HepG2 (cell line): ENCODE results near the gene THUMPD1. TPM values are rescaled to one million over a fixed set of nuclear protein-coding genes. Genes with fewer than 3 reads are reported as not detected.

Experiments used
- CHD4 ChIP-seq: fragments of 200-600 bp; sonication (generic); IDR thresholded peaks from 2 replicates; pipeline ENCODE4 v1.7.0; 2017; ENCODE audit warnings: mild to moderate bottlenecking, low read length, borderline replicate concordance
- FOXK1 ChIP-seq: sonication (generic); formaldehyde crosslinking; IDR thresholded peaks from 2 replicates; pipeline ENCODE4 v1.4.0; 2020; ENCODE audit warnings: low read depth, missing genetic modification reagents, borderline replicate concordance
- IKZF5 ChIP-seq: IDR thresholded peaks from 2 replicates; pipeline ENCODE4 v1.6.1; 2018; ENCODE audit warnings: missing genetic modification reagents, mild to moderate bottlenecking, missing compliant biosample characterization
- KLF12 ChIP-seq: sonication (generic); formaldehyde crosslinking; IDR thresholded peaks from 2 replicates; pipeline ENCODE4 v1.4.0; 2020; ENCODE audit warnings: missing genetic modification reagents, borderline replicate concordance
- MAF1 ChIP-seq: sonication (generic); formaldehyde crosslinking; IDR thresholded peaks from 2 replicates; pipeline ENCODE4 v1.5.0; 2020; ENCODE audit warnings: missing genetic modification reagents, borderline replicate concordance
- MTA1 ChIP-seq: sonication (generic); formaldehyde crosslinking; IDR thresholded peaks from 2 replicates; pipeline ENCODE4 v1.4.0; 2020; ENCODE audit warnings: missing genetic modification reagents, mild to moderate bottlenecking, borderline replicate concordance
- MYC ChIP-seq: sonication (generic); formaldehyde crosslinking; IDR thresholded peaks from 2 replicates; pipeline ENCODE4 v1.9.0; 2021; ENCODE audit warnings: missing genetic modification reagents, borderline replicate concordance
- NFKB2 ChIP-seq: sonication (generic); formaldehyde crosslinking; IDR thresholded peaks from 2 replicates; pipeline ENCODE4 v1.4.0; 2020; ENCODE audit warnings: missing genetic modification reagents, borderline replicate concordance
- NFKBIZ ChIP-seq: IDR thresholded peaks from 2 replicates; pipeline ENCODE4 v1.6.1; 2018; ENCODE audit warnings: missing genetic modification reagents, missing compliant biosample characterization
- PCBP1 ChIP-seq: fragments of 200-400 bp; formaldehyde crosslinking; IDR thresholded peaks from 2 replicates; pipeline ENCODE4 v1.6.1; 2017; ENCODE audit warnings: mild to moderate bottlenecking, low read depth, low read length, borderline replicate concordance
- SMARCC2 ChIP-seq: fragments of 450-650 bp; IDR thresholded peaks from 2 replicates; pipeline ENCODE4 v1.6.1; 2017; ENCODE audit warnings: antibody characterized with exemption, mild to moderate bottlenecking
- SNAPC5 ChIP-seq: sonication (generic); formaldehyde crosslinking; IDR thresholded peaks from 2 replicates; pipeline ENCODE4 v1.8.1; 2023; ENCODE audit warnings: mild to moderate bottlenecking, missing genetic modification reagents, borderline replicate concordance
- SRY ChIP-seq: sonication (generic); formaldehyde crosslinking; IDR thresholded peaks from 2 replicates; pipeline ENCODE4 v1.8.0; 2022; ENCODE audit warnings: mild to moderate bottlenecking, missing genetic modification reagents
- TARDBP ChIP-seq: sonication (generic); formaldehyde crosslinking; IDR thresholded peaks from 2 replicates; pipeline ENCODE4 v1.8.0; 2022; ENCODE audit warnings: mild to moderate bottlenecking, missing genetic modification reagents
- WIZ ChIP-seq: sonication (generic); formaldehyde crosslinking; IDR thresholded peaks from 2 replicates; pipeline ENCODE4 v1.5.1; 2020; ENCODE audit warnings: mild to moderate bottlenecking, missing genetic modification reagents
- ZNF317 ChIP-seq: sonication (generic); formaldehyde crosslinking; IDR thresholded peaks from 2 replicates; pipeline ENCODE4 v1.5.0; 2020; ENCODE audit warnings: mild to moderate bottlenecking, missing genetic modification reagents
- ZNF337 ChIP-seq: sonication (generic); formaldehyde crosslinking; IDR thresholded peaks from 2 replicates; pipeline ENCODE4 v1.5.1; 2020; ENCODE audit warnings: missing genetic modification reagents, low read depth, mild to moderate bottlenecking, borderline replicate concordance
- ZNF580 ChIP-seq: IDR thresholded peaks from 2 replicates; pipeline ENCODE4 v1.6.1; 2016; ENCODE audit warnings: low read depth, borderline replicate concordance
- ZNF839 ChIP-seq: sonication (generic); formaldehyde crosslinking; IDR thresholded peaks from 2 replicates; pipeline ENCODE4 v1.4.0; 2020; ENCODE audit warnings: missing genetic modification reagents, mild to moderate bottlenecking, borderline replicate concordance
- ZSCAN22 ChIP-seq: sonication (generic); formaldehyde crosslinking; IDR thresholded peaks from 2 replicates; pipeline ENCODE4 v1.4.0; 2020; ENCODE audit warnings: mild to moderate bottlenecking, missing genetic modification reagents
- ZSCAN30 ChIP-seq: sonication (generic); formaldehyde crosslinking; IDR thresholded peaks from 2 replicates; pipeline ENCODE4 v1.5.0; 2020; ENCODE audit warnings: mild to moderate bottlenecking, missing genetic modification reagents
- polyA plus RNA-seq, 8 experiments: library from polyadenylated mRNA; depleted of rRNA in 3 of 8; stranded (reverse) in 7 of 8; unstranded in 1 of 8; fragments of >200 nt; fragmentation: Illumina TruSeq in 4 of 8; extraction: Trizol in 4 of 8; gene quantifications; 2 replicates each; pipeline versions ENCODE4 v1.2.1 to v1.2.3, GENCODE V29; 2011 to 2016; ENCODE audit warnings: low read depth in 4 of 8, missing spikeins in 1 of 8, mixed read lengths in 1 of 8; ENCODE audit not compliant: insufficient read depth in 1 of 8
- total RNA-seq, 5 experiments: library from RNA; depleted of rRNA; stranded (reverse); fragments of >200 nt; fragmentation: Illumina TruSeq; extraction: Trizol; gene quantifications; 2 replicates each; pipeline ENCODE4 v1.2.3, GENCODE V29; 2016; ENCODE audit warnings: low read depth in 1 of 5
- TF ChIP-seq, protein P1 (sequence below): sonication (generic); formaldehyde crosslinking; IDR thresholded peaks from 2 replicates; pipeline ENCODE4 v1.4.0; 2020; ENCODE audit warnings: mild to moderate bottlenecking, missing genetic modification reagents, borderline replicate concordance
- TF ChIP-seq, protein P2 (sequence below): fragments of 450-650 bp; IDR thresholded peaks from 2 replicates; pipeline ENCODE4 v1.6.1; 2017
- TF ChIP-seq, protein P3 (sequence below): sonication (generic); formaldehyde crosslinking; IDR thresholded peaks from 2 replicates; pipeline ENCODE4 v1.4.0; 2020; ENCODE audit warnings: missing genetic modification reagents, borderline replicate concordance

The THUMPD1 gene
- total and polyA plus RNA-seq, 2 of the 13 experiments (the other 11 are each of a cell fraction or from before 2014, with no cell fraction given): 22.7 to 69.1 TPM

- TF ChIP-seq, protein P1, sequence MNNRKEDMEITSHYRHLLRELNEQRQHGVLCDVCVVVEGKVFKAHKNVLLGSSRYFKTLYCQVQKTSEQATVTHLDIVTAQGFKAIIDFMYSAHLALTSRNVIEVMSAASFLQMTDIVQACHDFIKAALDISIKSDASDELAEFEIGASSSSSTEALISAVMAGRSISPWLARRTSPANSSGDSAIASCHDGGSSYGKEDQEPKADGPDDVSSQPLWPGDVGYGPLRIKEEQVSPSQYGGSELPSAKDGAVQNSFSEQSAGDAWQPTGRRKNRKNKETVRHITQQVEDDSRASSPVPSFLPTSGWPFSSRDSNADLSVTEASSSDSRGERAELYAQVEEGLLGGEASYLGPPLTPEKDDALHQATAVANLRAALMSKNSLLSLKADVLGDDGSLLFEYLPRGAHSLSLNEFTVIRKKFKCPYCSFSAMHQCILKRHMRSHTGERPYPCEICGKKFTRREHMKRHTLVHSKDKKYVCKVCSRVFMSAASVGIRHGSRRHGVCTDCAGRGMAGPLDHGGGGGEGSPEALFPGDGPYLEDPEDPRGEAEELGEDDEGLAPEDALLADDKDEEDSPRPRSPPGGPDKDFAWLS: no peak; the same call in 1 of the 2 replicates
- TF ChIP-seq ZSCAN22 (CRISPR knock-in tag) (no peak), ZNF337 (CRISPR knock-in tag) (peak; percentile 48; the same call in 1 of the 2 replicates), ZSCAN30 (CRISPR knock-in tag) (no peak), ZNF317 (CRISPR knock-in tag) (no peak), WIZ (CRISPR knock-in tag) (no peak), TARDBP (CRISPR knock-in tag) (no peak), ZNF580 (0 out of 2 replicates have a peak, but pooled peaks have one; percentile 41), NFKBIZ (CRISPR knock-in tag) (no peak), SMARCC2 (no peak), SRY (CRISPR knock-in tag) (no peak; the same call in 1 of the 2 replicates), MAF1 (CRISPR knock-in tag) (no peak), PCBP1 (no peak), KLF12 (CRISPR knock-in tag) (no peak), SNAPC5 (no peak), MYC (CRISPR knock-in tag) (0 out of 2 replicates have a peak, but pooled peaks have one; percentile 42), IKZF5 (CRISPR knock-in tag) (peak; percentile 32; the same call in 1 of the 2 replicates), NFKB2 (CRISPR knock-in tag) (no peak; the same call in 1 of the 2 replicates), CHD4 (no peak), FOXK1 (CRISPR knock-in tag) (no peak), ZNF839 (CRISPR knock-in tag) (no peak), MTA1 (CRISPR knock-in tag) (0 out of 2 replicates have a peak, but pooled peaks have one; percentile 26)
- TF ChIP-seq, protein P2, sequence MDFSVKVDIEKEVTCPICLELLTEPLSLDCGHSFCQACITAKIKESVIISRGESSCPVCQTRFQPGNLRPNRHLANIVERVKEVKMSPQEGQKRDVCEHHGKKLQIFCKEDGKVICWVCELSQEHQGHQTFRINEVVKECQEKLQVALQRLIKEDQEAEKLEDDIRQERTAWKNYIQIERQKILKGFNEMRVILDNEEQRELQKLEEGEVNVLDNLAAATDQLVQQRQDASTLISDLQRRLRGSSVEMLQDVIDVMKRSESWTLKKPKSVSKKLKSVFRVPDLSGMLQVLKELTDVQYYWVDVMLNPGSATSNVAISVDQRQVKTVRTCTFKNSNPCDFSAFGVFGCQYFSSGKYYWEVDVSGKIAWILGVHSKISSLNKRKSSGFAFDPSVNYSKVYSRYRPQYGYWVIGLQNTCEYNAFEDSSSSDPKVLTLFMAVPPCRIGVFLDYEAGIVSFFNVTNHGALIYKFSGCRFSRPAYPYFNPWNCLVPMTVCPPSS: no peak
- TF ChIP-seq, protein P3, sequence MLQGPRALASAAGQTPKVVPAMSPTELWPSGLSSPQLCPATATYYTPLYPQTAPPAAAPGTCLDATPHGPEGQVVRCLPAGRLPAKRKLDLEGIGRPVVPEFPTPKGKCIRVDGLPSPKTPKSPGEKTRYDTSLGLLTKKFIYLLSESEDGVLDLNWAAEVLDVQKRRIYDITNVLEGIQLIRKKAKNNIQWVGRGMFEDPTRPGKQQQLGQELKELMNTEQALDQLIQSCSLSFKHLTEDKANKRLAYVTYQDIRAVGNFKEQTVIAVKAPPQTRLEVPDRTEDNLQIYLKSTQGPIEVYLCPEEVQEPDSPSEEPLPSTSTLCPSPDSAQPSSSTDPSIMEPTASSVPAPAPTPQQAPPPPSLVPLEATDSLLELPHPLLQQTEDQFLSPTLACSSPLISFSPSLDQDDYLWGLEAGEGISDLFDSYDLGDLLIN: no peak
Measured at GRCh38 chr16:20774703-20775362, 33.2 kb upstream of the THUMPD1 start (continued).
